Measurements from ENCODE around the gene DHX9. TPM values are rescaled to one million over a fixed set of nuclear protein-coding genes. Genes with fewer than 3 reads are reported as not detected.

DHX9 gene
- total and polyA plus RNA-seq, 8 donors, result 29.0 to 196 (median 54.5) TPM

GRCh38 chr1:182811975-182812722, 27.0 kb upstream of the DHX9 start:
- intact Hi-C loops (cut with DNase I; ENCODE audit: low total_unique reads), result no loop called here
- H3K4me3 ChIP-seq, result no peak overlapping the region

GRCh38 chr1:182816863-182817262, 22.3 kb upstream of the DHX9 start:
- WGBS, 5 donors, result 82 to 90% (median 87%) methylated on average over 2 of the region's 2 CpGs
- intact Hi-C loops (cut with DNase I; ENCODE audit: low total_unique reads), result no loop called here
- H3K4me1 ChIP-seq, result no peaks in the 10 kb centered on the region
- H3K9me3 ChIP-seq, result no peaks in the 10 kb centered on the region
- H3K36me3 ChIP-seq, result peaks cover 0 to 88% (median 83%) of the 10 kb centered on the region in 4 donors
- TF ChIP-seq POLR2A (IDR thresholded peaks at IDR 0.05), result no peak
- TF ChIP-seq, protein P1, sequence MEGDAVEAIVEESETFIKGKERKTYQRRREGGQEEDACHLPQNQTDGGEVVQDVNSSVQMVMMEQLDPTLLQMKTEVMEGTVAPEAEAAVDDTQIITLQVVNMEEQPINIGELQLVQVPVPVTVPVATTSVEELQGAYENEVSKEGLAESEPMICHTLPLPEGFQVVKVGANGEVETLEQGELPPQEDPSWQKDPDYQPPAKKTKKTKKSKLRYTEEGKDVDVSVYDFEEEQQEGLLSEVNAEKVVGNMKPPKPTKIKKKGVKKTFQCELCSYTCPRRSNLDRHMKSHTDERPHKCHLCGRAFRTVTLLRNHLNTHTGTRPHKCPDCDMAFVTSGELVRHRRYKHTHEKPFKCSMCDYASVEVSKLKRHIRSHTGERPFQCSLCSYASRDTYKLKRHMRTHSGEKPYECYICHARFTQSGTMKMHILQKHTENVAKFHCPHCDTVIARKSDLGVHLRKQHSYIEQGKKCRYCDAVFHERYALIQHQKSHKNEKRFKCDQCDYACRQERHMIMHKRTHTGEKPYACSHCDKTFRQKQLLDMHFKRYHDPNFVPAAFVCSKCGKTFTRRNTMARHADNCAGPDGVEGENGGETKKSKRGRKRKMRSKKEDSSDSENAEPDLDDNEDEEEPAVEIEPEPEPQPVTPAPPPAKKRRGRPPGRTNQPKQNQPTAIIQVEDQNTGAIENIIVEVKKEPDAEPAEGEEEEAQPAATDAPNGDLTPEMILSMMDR (IDR thresholded peaks at IDR 0.05), result no peak
- TF ChIP-seq POLR2AphosphoS5 (IDR thresholded peaks at IDR 0.05), result no peak
- no peak for TF ChIP-seq EP300 (IDR thresholded peaks at IDR 0.05)
- H3K4me3 ChIP-seq, result no peak overlapping the region
- no peak overlapping the region for H3K27ac ChIP-seq
- DNase-seq, result no peak
- no peaks in the 10 kb centered on the region for H3K27me3 ChIP-seq

More at GRCh38 chr1:182811975-182812722, 27.0 kb upstream of the DHX9 start:
- DNase-seq, result no peak
- Histone ChIP-seq H3K27ac (no peak overlapping the region), H3K36me3 (peaks cover 0 to 67% (median 53%) of the 10 kb centered on the region in 4 donors), H3K4me1 (no peaks in the 10 kb centered on the region), H3K27me3 (no peaks in the 10 kb centered on the region), H3K9me3 (no peaks in the 10 kb centered on the region)
- 82 to 96% (median 88%) methylated on average over 4 of the region's 4 CpGs for WGBS, 5 donors
- TF ChIP-seq POLR2A (IDR thresholded peaks at IDR 0.05), result no peak
- TF ChIP-seq, protein P1 (IDR thresholded peaks at IDR 0.05), result no peak
- TF ChIP-seq EP300 (IDR thresholded peaks at IDR 0.05), result no peak
- no peak for TF ChIP-seq POLR2AphosphoS5 (IDR thresholded peaks at IDR 0.05)

GRCh38 chr1:182817802-182818201, 21.3 kb upstream of the DHX9 start:
- intact Hi-C loops (cut with DNase I; ENCODE audit: low total_unique reads), result no loop called here
- no peak for DNase-seq
- H3K4me3 ChIP-seq, result no peak overlapping the region
- WGBS, 5 donors, result 87 to 96% (median 90%) methylated on average over 3 of the region's 3 CpGs
- no peaks in the 10 kb centered on the region for H3K27me3 ChIP-seq
- no peaks in the 10 kb centered on the region for H3K4me1 ChIP-seq
- H3K36me3 ChIP-seq, result peaks cover 0 to 88% (median 80%) of the 10 kb centered on the region in 4 donors
- TF ChIP-seq POLR2A (IDR thresholded peaks at IDR 0.05), result no peak
- TF ChIP-seq, protein P1 (IDR thresholded peaks at IDR 0.05), result no peak
- no peak for TF ChIP-seq POLR2AphosphoS5 (IDR thresholded peaks at IDR 0.05)
- TF ChIP-seq EP300 (IDR thresholded peaks at IDR 0.05), result no peak
- H3K27ac ChIP-seq, result no peak overlapping the region
- H3K9me3 ChIP-seq, result no peaks in the 10 kb centered on the region

GRCh38 chr1:182823220-182823619, 15.9 kb upstream of the DHX9 start:
- Histone ChIP-seq H3K9me3 (no peaks in the 10 kb centered on the region), H3K36me3 (peaks cover 0 to 60% (median 43%) of the 10 kb centered on the region in 4 donors), H3K4me3 (no peak overlapping the region), H3K4me1 (no peaks in the 10 kb centered on the region), H3K27ac (no peak overlapping the region), H3K27me3 (no peaks in the 10 kb centered on the region)
- intact Hi-C loops (cut with DNase I; ENCODE audit: low total_unique reads), result no loop called here
- no peak for DNase-seq
- WGBS, 5 donors, result 38 to 65% (median 43%) methylated on average over 3 of the region's 3 CpGs
- no peak for TF ChIP-seq EP300 (IDR thresholded peaks at IDR 0.05)
- TF ChIP-seq, protein P1 (IDR thresholded peaks at IDR 0.05), result no peak
- no peak for TF ChIP-seq POLR2A (IDR thresholded peaks at IDR 0.05)
- TF ChIP-seq POLR2AphosphoS5 (IDR thresholded peaks at IDR 0.05), result no peak
